GM12892 (cell line): ENCODE data around the gene BCLAF1.

ENCODE experiments used
- POLR2A ChIP-seq: IDR thresholded peaks from 2 replicates; pipeline ENCODE4 v1.6.1; 2011; ENCODE audit warnings: low read depth, low read length, control low read depth
- POLR2AphosphoS5 ChIP-seq: IDR thresholded peaks from 2 replicates; pipeline ENCODE4 v1.6.1; 2011; ENCODE audit warnings: low read depth, low read length, control low read depth

GRCh38 chr6:136315594-136315993, 25.9 kb upstream of the BCLAF1 start:
- TF ChIP-seq POLR2A (no peak), POLR2AphosphoS5 (no peak)
